Smooth muscle cell of the brain vasculature (primary cell): ENCODE results near the gene TACC3.
A peak's percentile ranks its signal among the peaks of the same experiment; 100 is the strongest.

ENCODE experiments used
- DNase-seq: peaks from one replicate; pipeline ENCODE4 v3.0.0-alpha.2; 2012; ENCODE audit warnings: low read depth, low spot score

Gene TACC3

GRCh38 chr4:1759170-1759817 lies 38.0 kb downstream of the TACC3 start:
- DNase-seq: no peak

- no peak for DNase-seq
Observed at GRCh38 chr4:1759818-1760223, 38.5 kb downstream of the TACC3 start.

- DNase-seq: no peak
Observed at GRCh38 chr4:1760521-1761071, 39.3 kb downstream of the TACC3 start.

- DNase-seq: no peak
Observed at GRCh38 chr4:1761130-1761689, 39.9 kb downstream of the TACC3 start.

- no peak for DNase-seq
Observed at GRCh38 chr4:1762264-1763010, 41.1 kb downstream of the TACC3 start.

- no peak for DNase-seq
Observed at GRCh38 chr4:1763070-1763549, 41.8 kb downstream of the TACC3 start.

GRCh38 chr4:1763550-1764080 lies 42.3 kb downstream of the TACC3 start:
- DNase-seq: peak; percentile 17

- DNase-seq: no peak
Observed at GRCh38 chr4:1764670-1765069, 43.3 kb downstream of the TACC3 start.

GRCh38 chr4:1765409-1766072 lies 44.2 kb downstream of the TACC3 start:
- no peak for DNase-seq

GRCh38 chr4:1766106-1767060 lies 45.1 kb downstream of the TACC3 start:
- DNase-seq: no peak

GRCh38 chr4:1767061-1767769 lies 45.9 kb downstream of the TACC3 start:
- no peak for DNase-seq

GRCh38 chr4:1767770-1768366 lies 46.5 kb downstream of the TACC3 start:
- no peak for DNase-seq

- DNase-seq: no peak
Observed at GRCh38 chr4:1768367-1769034, 47.2 kb downstream of the TACC3 start.

- no peak for DNase-seq
Observed at GRCh38 chr4:1769692-1770091, 48.4 kb downstream of the TACC3 start.

GRCh38 chr4:1770245-1770644 lies 48.9 kb downstream of the TACC3 start:
- DNase-seq: no peak

- no peak for DNase-seq
Observed at GRCh38 chr4:1770791-1771231, 49.5 kb downstream of the TACC3 start.

GRCh38 chr4:1771555-1772305 lies 50.4 kb downstream of the TACC3 start:
- no peak for DNase-seq

GRCh38 chr4:1772853-1773538 lies 51.7 kb downstream of the TACC3 start:
- DNase-seq: no peak
